Ovary (tissue), 3 donors: ENCODE measurements around the gene TTLL5.

Source experiments
- POLR2A ChIP-seq: fragments of 450-650 bp; IDR thresholded peaks from one replicate; pipeline ENCODE4 v1.6.1; 2017; ENCODE audit warnings: antibody characterized with exemption, mild to moderate bottlenecking, moderate library complexity
- TF ChIP-seq, protein P1 (sequence below), 3 donors: fragments of 450-650 bp in 2 of 3; fragments of 200-600 bp in 1 of 3; IDR thresholded peaks; one replicate each; pipeline versions ENCODE4 v1.5.1 to v1.8.0; 2016 to 2022; ENCODE audit warnings: antibody characterized with exemption in 3 of 3, mild to moderate bottlenecking in 1 of 3
- donor health status: DM: no; HTN: no; CAD: no.

DNA sequence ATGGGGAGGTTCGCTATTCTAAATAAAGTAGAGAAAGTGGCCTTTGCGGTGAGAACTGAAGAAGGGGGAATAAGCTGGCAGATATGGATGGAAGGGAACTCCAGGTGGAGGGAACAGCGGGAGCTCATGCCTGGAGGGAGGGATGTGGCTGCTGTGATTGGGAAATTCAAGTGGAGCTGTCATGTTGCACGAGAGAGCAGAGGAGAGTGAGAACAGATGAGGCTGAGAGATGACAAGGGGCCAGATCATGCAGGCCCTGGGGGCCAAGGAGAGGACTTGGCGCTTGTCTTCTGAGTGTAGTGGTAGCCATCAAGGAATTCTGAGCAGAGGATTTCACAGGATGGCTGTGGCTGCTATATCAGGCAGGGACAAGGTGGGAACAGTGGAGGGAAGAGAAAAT lies 285.7 kb downstream of the TTLL5 start:
- TF ChIP-seq POLR2A = no peak
- TF ChIP-seq, protein P1, sequence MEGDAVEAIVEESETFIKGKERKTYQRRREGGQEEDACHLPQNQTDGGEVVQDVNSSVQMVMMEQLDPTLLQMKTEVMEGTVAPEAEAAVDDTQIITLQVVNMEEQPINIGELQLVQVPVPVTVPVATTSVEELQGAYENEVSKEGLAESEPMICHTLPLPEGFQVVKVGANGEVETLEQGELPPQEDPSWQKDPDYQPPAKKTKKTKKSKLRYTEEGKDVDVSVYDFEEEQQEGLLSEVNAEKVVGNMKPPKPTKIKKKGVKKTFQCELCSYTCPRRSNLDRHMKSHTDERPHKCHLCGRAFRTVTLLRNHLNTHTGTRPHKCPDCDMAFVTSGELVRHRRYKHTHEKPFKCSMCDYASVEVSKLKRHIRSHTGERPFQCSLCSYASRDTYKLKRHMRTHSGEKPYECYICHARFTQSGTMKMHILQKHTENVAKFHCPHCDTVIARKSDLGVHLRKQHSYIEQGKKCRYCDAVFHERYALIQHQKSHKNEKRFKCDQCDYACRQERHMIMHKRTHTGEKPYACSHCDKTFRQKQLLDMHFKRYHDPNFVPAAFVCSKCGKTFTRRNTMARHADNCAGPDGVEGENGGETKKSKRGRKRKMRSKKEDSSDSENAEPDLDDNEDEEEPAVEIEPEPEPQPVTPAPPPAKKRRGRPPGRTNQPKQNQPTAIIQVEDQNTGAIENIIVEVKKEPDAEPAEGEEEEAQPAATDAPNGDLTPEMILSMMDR (IDR thresholded peaks at IDR 0.05) = no peak
